ENCODE measurements around the gene MAP4K4.

DNA sequence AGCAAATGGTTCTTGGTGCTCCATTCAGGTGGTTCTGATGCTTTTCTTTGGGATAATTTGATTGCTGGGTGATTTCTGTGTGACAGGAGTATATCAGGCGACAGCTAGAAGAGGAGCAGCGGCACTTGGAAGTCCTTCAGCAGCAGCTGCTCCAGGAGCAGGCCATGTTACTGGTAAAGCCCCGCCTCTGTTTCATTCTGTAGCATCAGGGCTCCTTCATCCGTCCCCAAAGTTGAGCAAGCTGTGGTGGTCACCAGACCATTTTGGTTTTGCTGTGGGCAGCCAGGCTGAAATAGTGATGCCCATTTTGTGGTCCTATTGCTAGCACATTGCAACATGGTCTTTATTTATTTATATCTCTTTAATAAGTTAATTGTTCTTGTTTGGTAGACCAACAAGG, 161.4 kb downstream of the MAP4K4 start:
- TF ChIP-seq, protein P1, sequence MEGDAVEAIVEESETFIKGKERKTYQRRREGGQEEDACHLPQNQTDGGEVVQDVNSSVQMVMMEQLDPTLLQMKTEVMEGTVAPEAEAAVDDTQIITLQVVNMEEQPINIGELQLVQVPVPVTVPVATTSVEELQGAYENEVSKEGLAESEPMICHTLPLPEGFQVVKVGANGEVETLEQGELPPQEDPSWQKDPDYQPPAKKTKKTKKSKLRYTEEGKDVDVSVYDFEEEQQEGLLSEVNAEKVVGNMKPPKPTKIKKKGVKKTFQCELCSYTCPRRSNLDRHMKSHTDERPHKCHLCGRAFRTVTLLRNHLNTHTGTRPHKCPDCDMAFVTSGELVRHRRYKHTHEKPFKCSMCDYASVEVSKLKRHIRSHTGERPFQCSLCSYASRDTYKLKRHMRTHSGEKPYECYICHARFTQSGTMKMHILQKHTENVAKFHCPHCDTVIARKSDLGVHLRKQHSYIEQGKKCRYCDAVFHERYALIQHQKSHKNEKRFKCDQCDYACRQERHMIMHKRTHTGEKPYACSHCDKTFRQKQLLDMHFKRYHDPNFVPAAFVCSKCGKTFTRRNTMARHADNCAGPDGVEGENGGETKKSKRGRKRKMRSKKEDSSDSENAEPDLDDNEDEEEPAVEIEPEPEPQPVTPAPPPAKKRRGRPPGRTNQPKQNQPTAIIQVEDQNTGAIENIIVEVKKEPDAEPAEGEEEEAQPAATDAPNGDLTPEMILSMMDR (IDR thresholded peaks at IDR 0.05; ENCODE audit: low read length), result no peak
- no peak for TF ChIP-seq EZH2 (optimal IDR thresholded peaks at IDR 0.05; ENCODE audit: low read depth, low read length)
- TF ChIP-seq EZH2phosphoT487 (IDR thresholded peaks at IDR 0.05; ENCODE audit: low read length), result no peak
